Ishikawa (cell line): ENCODE measurements around the gene PLEKHO2.

Experiments
- CREB1 ChIP-seq: IDR thresholded peaks from 2 replicates; pipeline ENCODE4 v1.6.1; 2012; ENCODE audit warnings: low read depth
- EP300 ChIP-seq: IDR thresholded peaks from 2 replicates; pipeline ENCODE4 v1.6.1; 2012; ENCODE audit warnings: borderline replicate concordance
- NFIC ChIP-seq: IDR thresholded peaks from 2 replicates; pipeline ENCODE4 v1.6.1; 2012
- RAD21 ChIP-seq: IDR thresholded peaks from 2 replicates; pipeline ENCODE4 v1.6.1; 2012; ENCODE audit warnings: low read depth
- TCF12 ChIP-seq: IDR thresholded peaks from 2 replicates; pipeline ENCODE4 v1.6.1; 2012; ENCODE audit warnings: low read depth
- TF ChIP-seq, protein P1 (sequence below): IDR thresholded peaks from 2 replicates; pipeline ENCODE4 v1.6.1; 2012; ENCODE audit warnings: low read depth, mild to moderate bottlenecking
- TF ChIP-seq, protein P2 (sequence below): IDR thresholded peaks from 2 replicates; pipeline ENCODE4 v1.6.1; 2012

DNA sequence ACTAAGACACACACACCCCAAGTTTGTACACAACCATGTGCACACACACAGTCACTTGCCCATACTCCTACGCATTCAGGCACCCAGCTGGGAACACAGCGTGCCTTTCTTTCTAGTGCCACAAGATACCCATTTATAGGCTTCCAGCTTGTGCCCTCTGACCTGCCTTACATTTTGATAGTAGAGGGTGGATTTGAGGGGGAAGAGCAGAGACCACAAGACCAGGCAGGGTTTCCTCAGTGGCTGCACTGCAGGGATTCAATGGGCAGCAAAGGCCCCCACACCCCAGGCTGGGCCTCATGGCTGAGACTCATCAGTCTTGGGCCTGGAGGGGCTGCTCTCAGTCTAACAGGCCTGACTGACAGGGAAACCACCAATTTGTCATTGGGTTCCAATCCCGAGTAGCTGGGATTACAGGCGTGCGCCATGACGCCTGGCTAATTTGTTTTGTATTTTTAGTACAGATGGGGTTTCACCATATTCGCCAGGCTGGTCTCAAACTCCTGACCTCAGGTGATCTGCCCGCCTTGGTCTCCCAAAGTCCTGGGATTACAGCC lies 51.2 kb downstream of the PLEKHO2 start:
- TF ChIP-seq RAD21 (no peak), NFIC (no peak), EP300 (no peak), TCF12 (no peak), CREB1 (no peak)
- TF ChIP-seq, protein P1, sequence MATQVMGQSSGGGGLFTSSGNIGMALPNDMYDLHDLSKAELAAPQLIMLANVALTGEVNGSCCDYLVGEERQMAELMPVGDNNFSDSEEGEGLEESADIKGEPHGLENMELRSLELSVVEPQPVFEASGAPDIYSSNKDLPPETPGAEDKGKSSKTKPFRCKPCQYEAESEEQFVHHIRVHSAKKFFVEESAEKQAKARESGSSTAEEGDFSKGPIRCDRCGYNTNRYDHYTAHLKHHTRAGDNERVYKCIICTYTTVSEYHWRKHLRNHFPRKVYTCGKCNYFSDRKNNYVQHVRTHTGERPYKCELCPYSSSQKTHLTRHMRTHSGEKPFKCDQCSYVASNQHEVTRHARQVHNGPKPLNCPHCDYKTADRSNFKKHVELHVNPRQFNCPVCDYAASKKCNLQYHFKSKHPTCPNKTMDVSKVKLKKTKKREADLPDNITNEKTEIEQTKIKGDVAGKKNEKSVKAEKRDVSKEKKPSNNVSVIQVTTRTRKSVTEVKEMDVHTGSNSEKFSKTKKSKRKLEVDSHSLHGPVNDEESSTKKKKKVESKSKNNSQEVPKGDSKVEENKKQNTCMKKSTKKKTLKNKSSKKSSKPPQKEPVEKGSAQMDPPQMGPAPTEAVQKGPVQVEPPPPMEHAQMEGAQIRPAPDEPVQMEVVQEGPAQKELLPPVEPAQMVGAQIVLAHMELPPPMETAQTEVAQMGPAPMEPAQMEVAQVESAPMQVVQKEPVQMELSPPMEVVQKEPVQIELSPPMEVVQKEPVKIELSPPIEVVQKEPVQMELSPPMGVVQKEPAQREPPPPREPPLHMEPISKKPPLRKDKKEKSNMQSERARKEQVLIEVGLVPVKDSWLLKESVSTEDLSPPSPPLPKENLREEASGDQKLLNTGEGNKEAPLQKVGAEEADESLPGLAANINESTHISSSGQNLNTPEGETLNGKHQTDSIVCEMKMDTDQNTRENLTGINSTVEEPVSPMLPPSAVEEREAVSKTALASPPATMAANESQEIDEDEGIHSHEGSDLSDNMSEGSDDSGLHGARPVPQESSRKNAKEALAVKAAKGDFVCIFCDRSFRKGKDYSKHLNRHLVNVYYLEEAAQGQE = no peak
- TF ChIP-seq, protein P2, sequence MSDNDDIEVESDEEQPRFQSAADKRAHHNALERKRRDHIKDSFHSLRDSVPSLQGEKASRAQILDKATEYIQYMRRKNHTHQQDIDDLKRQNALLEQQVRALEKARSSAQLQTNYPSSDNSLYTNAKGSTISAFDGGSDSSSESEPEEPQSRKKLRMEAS = no peak
